ENCODE data around the gene CTSZ.

CTSZ gene

DNA sequence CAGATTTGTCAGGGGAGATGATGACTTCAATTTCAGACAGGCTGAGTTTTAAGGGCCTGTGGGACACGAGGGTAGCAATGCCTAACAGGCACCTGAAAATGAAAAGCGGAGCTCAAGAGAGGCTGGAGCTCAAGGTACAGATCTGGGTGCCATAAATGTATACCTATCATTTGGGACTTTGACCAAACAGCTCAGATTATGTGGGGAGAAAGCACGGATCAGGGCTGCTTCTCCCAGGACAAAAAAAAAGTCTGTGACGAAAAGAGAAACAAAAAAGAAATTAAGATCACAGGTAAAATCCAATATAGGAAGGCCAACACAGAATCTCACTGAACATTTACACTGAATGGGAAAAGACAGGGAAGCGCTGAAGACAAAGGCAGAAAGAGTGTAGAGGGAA, 33.6 kb upstream of the CTSZ start:
- H3K4me3 ChIP-seq (ENCODE audit: low read length), result peak overlapping the region; percentile 99; the same call in 1 of the 2 replicates
- no peak for TF ChIP-seq ZNF274 (IDR thresholded peaks at IDR 0.05; ENCODE audit: low read depth, low read length)

DNA sequence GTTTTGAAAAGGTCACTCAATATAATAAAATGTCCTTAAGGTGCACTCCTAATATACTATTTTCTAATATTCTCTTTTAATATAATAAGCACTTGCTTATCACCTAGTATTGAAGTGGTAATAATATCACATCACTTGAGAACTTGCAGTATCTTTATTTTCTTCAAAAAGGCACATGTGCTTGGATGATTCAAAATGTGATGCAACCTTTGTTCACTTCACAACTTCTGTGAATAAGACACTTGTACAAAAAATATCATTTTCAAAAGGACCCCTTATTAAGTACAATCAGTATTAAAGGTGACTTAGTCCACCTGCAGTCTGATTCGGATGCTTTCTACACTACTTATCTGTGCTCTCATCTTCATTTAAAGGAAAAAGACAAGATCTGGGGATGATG, 32.2 kb upstream of the CTSZ start:
- TF ChIP-seq ZNF274 (IDR thresholded peaks at IDR 0.05; ENCODE audit: low read depth, low read length), result no peak
- H3K4me3 ChIP-seq (ENCODE audit: low read length), result no peak overlapping the region

DNA sequence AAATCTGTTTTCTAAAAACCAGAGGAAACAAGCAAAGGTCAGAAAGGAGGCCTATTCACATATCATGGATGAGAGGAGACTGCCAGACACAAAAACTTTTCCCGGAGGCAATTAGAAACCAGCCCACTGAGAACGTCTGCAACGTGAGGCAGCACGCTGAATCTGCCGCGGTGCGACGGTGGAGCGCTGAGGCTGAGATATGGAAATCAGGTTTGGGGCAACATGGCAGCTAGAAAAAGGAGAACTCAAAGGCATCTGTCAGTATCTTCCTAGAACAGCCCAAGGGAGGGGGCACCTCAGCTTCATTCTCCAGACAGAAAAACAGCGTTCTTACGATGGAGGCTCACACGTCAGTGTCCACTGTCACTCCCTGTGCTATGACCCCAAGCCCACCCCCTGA, 30.3 kb upstream of the CTSZ start:
- TF ChIP-seq ZNF274 (IDR thresholded peaks at IDR 0.05; ENCODE audit: low read depth, low read length), result no peak
- no peak overlapping the region for H3K4me3 ChIP-seq (ENCODE audit: low read length)

DNA sequence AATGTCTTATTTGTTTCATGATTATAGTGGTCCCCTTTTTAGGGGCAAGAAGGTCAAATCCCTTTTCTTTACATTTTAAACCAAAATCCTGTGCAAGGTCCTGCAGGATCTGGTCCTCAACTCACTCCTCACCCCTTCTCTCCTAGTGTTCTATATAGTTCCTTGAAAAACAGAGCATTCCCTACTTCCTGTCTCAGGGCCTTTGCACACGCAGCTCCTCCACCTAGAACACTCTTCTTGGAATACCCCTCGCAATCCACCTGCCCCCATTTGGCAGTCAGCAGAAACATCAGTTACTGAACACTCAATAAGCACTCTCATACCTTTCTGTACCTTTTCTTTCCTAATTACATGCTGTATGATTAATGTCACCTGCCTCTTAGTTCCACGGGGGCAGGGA, 28.3 kb upstream of the CTSZ start:
- TF ChIP-seq ZNF274 (IDR thresholded peaks at IDR 0.05; ENCODE audit: low read depth, low read length), result no peak
- no peak overlapping the region for H3K4me3 ChIP-seq (ENCODE audit: low read length)

DNA sequence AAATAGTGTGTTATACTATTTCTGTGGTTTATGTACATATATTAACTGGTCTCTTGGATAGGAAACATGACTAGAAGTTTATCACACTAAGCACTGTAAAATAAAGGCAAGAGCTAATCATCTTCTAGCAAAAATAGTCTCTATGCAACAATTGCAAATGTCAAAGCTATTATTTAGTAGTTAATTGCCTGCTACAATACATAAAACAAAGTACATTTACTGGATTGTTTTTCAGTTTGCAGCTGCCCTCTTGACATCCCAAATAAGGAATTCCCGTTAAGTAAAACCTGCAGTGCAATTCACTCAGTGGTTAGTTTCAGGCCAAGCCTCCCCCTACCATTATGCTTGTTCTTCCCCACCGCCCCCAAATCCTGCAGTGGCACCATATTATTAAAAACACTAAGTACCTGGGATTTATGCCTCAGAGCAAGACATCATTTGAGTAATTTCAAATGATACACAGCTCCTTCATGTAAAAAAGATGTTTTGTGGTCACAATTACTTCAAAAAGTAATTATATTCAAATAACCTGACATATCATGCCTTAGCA, 26.6 kb upstream of the CTSZ start:
- no peak for TF ChIP-seq ZNF274 (IDR thresholded peaks at IDR 0.05; ENCODE audit: low read depth, low read length)
- H3K4me3 ChIP-seq (ENCODE audit: low read length), result no peak overlapping the region

DNA sequence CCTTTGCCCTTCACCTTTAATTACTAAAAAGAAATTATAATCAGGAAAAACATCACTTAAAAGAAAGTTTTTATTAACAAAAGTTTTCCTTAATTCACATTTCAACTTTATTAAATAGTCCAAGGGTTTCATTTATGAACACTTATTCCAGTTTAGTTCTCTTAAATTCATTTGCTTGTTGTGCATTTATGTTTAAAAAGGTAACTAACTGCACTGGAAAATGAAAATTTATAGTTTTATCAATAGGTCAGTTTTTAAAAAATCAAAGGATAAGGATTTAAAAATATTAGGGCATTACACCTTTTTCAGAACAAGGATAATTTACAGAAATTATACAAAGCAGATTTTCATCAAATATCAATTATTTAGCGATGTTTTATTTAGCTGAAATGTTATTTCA, 26.0 kb upstream of the CTSZ start:
- no peak for TF ChIP-seq ZNF274 (IDR thresholded peaks at IDR 0.05; ENCODE audit: low read depth, low read length)
- H3K4me3 ChIP-seq (ENCODE audit: low read length), result peak overlapping the region; percentile 74; the same call in 1 of the 2 replicates

DNA sequence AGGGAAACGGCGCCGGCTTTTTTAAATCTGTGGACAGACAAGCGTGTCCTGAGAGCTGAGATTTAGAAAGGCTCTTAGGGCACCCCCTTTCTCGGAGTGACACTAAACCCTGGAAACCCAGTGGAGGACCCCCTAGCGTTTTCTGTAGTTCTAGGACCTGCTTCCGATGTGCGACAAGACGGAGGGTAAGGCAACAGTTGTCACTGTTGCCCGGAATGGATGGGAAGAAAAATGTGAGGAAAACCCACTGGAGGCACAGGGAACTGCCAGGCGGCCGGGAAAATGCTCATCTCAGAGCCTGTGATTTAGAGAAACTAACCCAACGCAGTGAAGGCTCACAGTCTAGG, 25.6 kb upstream of the CTSZ start:
- peak overlapping the region; percentile 74 for H3K4me3 ChIP-seq (ENCODE audit: low read length)
- no peak for TF ChIP-seq ZNF274 (IDR thresholded peaks at IDR 0.05; ENCODE audit: low read depth, low read length)

DNA sequence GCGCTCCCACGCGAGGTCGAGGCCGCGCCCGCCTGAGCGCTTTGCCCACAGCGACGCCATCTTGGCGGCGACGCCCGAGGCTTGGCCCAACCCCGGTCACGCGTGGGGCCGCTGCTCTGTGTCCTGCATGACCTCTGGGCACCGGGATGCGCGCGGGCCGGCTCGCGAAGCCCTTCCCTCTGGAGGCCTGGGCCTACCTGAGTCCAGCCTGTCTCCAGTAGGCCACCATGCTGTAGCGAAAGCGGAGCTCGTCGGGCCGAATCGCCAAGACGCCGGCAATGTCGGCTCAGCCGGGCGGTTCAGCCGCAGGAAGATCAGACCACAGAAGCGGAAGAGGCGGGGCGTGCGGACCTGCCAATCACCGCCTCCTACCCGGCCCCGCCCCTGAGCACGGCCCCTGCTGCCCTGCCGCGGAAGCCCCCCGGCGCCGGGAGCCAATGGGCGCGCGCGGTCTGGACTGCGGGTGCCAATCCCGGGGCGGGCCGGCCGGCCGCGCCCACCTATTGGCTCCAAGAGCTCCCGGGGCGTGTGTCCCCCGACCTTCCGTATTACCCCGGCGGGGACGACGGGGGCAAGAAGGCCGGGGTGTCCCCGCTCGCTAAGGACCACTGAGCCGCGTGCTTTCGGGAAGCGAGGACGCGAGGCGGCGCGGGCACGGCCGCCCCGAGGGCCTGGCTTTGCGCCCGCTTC, 25.1 kb upstream of the CTSZ start, which contains the start of gene ATP5F1E:
ATP5F1E (minus strand) TSS at position 313 of the 690 bp plus-strand sequence; CDS start at position 229, 84 bp downstream.
- peak within 1 kb of the TSS; percentile 98 for H3K4me3 ChIP-seq (ENCODE audit: low read length)
- no peak for TF ChIP-seq ZNF274 (IDR thresholded peaks at IDR 0.05; ENCODE audit: low read depth, low read length)

DNA sequence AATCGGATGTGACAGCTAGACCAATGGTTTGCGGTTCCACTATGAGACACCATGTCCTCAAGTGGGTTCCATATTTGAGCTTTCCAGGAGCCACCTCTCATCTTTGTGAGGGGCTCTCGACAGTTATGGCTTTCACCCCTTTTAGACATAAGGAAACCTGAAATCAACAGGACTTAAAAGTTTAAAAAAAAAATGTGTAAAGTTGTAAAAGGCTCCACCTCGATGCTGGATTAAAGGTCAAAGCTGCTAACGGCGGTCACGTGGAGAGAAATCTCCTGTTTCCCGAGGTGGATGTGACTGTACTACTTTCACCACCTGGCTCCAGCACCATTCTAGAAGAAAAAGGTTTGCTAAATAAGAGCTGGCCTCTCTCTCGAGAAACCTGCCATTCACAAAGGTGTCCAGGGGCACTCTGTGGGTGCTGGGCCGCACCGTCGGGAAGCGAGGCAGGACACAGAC, 24.5 kb upstream of the CTSZ start:
- peak overlapping the region; percentile 98 for H3K4me3 ChIP-seq (ENCODE audit: low read length)
- TF ChIP-seq ZNF274 (IDR thresholded peaks at IDR 0.05; ENCODE audit: low read depth, low read length), result no peak

DNA sequence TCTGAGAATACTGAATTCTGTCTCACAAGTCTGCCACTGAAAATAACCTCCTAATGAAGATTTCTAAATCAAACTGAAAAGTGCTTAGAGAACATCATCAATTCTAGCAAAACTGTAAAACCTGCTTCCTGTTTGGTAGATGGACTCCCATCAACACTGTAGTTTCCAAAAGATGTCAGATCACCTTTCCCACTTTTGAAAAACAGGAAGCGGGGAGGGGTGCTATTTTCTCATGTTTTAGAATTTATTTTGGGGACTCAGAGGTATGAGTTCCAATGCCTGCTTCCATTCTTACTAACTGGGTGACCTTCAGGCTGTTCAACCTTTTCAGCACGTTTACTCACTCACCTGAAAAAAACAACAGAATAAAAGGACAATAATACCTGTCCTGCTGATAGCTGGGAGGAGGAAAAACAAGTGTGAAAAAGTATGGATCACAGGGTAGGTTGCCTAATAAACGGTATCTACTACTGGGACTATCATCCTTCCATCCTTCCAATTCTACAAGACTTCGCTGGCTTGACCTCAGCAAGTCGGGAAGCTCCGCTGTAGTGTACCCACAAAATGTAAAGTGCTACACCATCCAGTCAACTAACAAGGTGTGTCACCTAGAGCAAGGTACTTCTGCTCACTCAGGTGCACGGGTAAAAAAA, 24.0 kb upstream of the CTSZ start:
- TF ChIP-seq ZNF274 (IDR thresholded peaks at IDR 0.05; ENCODE audit: low read depth, low read length), result no peak

DNA sequence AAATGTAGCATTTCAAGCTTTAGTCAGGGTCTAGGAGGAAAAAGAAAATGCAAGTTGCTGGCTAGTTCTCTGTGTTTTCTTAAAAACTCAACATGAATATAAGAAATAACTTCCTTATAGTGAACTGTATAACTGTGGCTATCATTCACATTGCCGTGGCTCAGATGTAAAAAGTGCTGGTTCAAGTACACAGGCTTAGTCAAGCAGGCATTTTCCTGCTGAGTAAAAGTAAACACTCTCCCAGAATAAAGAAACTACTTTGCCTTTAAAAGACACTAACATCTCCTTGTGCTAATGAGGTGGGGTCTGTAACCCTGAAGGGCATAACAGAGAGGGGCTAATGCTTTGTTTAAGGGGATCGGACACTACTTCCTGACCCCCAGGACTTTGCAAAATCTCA, 21.8 kb upstream of the CTSZ start:
- H3K4me3 ChIP-seq (ENCODE audit: low read length), result peak overlapping the region; percentile 52
- TF ChIP-seq ZNF274 (IDR thresholded peaks at IDR 0.05; ENCODE audit: low read depth, low read length), result no peak

More for the DNA sequence above, 24.0 kb upstream of the CTSZ start:
- peak overlapping the region; percentile 98 for H3K4me3 ChIP-seq (ENCODE audit: low read length)

DNA sequence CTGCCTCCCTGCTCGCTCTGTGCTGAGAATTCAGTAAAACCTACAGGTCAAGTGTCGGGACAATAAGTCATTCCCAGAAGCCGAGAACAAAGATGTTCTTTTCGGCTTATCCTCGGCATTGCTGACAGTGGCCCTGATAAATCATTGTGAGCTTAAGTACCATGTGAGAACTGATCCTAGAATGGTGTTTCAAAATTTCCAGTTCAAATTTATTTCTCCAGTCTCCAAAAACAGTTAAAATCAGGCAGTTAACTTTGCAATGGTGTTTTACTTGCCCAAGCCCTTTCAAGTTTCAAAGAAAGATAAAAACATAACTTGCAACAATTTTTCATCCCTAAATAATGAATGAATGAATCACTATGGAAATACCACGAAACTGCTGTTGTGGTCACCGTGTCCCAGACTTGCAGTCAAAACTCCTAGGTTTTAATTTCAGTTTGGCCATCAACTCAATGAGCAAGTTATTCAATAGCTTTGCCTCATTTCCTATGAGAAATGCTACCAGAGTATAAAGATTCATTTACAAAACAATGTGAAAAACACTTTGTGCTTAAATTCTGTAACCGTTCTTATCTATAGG, 20.8 kb upstream of the CTSZ start:
- no peak for TF ChIP-seq ZNF274 (IDR thresholded peaks at IDR 0.05; ENCODE audit: low read depth, low read length)
- no peak overlapping the region for H3K4me3 ChIP-seq (ENCODE audit: low read length)

DNA sequence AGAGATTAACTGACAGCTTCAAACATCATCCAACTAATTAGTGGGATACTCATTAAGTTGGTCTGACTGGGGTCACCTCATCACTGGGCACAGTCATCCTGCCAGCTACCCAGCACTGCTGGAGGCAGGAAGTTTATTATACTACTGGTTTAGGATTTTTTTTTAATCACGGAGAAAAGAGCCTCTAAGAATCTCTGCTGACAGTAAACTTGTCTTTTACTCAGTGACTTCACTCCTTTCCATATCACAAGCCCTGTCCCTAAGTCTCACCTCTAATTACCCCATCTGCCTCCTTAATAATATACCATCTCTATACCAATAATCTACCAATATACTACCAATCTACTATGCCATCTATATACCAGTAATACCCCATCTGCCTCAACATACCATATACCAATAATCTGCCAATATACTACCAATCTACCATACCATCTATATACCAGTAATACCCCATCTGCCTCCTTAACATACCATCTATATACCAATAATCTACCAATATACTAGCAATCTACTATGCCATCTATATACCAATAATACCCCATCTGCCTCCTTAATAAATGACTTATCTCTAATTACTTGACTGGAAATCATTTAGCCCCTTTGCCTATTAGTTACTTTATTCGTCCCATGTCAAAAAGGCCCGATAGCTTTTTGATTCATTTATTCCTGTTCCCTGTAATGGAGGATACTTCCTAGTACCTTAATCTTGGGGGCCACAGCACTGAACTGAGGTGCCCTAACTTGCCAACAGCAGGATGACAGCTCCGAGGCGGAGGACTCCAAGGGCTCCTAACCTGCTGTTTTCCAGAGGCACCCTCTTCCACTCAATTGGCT, 20.1 kb upstream of the CTSZ start:
- TF ChIP-seq ZNF274 (IDR thresholded peaks at IDR 0.05; ENCODE audit: low read depth, low read length), result no peak
- H3K4me3 ChIP-seq (ENCODE audit: low read length), result no peak overlapping the region

DNA sequence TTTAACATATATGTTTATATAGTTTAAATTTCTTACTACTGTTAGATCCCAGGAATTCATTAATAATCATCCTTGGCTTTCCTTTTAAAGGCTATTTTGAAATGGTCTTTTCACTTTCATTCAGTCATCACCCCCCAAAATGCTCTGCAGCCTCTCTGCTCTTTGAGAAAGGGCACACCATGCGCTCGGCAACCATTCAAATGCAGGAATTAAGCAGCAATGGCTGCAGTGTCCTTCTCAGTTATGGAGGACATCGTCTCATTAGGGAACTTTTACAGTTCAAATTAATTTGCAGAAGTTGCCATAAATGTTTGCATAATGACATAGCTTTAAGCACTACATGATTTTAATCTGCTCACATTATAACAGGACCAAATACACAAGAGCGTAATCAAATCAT, 18.5 kb upstream of the CTSZ start:
- no peak overlapping the region for H3K4me3 ChIP-seq (ENCODE audit: low read length)
- TF ChIP-seq ZNF274 (IDR thresholded peaks at IDR 0.05; ENCODE audit: low read depth, low read length), result no peak
